ENCODE measurements around the gene CREM.

GRCh38 chr10:35091994-35092790 is 34.5 kb upstream of the CREM start:
- TF ChIP-seq CTCF (conservative IDR thresholded peaks at IDR 0.05 in 1 of 2, IDR thresholded peaks at IDR 0.05 in 1 of 2; ENCODE audit: extremely low read depth in 1 of 2, insufficient read depth in 1 of 2, low read depth in 1 of 2, low read length in 2 of 2) (no peak), EZH2 (IDR thresholded peaks at IDR 0.05; ENCODE audit: borderline replicate concordance, low read length) (no peak)
